ENCODE measurements around the gene REV3L.

- TF ChIP-seq ERG (CRISPR knock-in tag; IDR thresholded peaks at IDR 0.05) (no peak), CTCF (IDR thresholded peaks at IDR 0.05) (no peak), AFF4 (CRISPR knock-in tag; IDR thresholded peaks at IDR 0.05; ENCODE audit: borderline replicate concordance) (no peak), ZNF232 (CRISPR knock-in tag; IDR thresholded peaks at IDR 0.05) (no peak), ESRRA (CRISPR knock-in tag; IDR thresholded peaks at IDR 0.05; ENCODE audit: borderline replicate concordance) (no peak), ETV6 (CRISPR knock-in tag; IDR thresholded peaks at IDR 0.05) (no peak)
Measured at GRCh38 chr6:111269401-111269970, 213.5 kb downstream of the REV3L start.

Measured in WTC11 (cell line).